ENCODE measurements around the gene RCAN3. TPM values are rescaled to one million over a fixed set of nuclear protein-coding genes. Genes with fewer than 3 reads are reported as not detected.

RCAN3 gene
- total and polyA plus RNA-seq, 9 of the 15 experiments (the other 6 are each of a cell fraction or from before 2014, with no cell fraction given) = 0.10 to 1.4 (median 0.43) TPM

DNA sequence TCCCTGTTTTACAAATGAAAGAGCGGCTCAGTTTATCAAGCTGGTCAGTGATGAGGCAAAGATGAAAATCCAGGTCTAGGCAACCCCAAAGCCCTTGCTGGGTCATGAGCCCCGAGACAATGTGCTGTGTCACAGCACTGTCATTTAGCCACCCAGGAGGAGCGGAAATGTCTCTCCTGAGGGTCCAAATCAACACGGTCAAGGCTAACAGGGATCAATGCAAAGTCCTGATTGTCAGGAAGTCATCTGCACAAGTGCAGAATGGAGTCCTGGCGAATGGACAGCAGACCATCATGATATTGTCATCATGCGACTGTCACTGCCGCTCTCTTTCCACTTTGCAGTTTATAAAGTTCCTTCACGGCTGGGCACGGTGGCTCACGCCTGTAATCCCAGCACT is 83.5 kb downstream of the RCAN3 start (continued):
- no peak for TF ChIP-seq JUND (IDR thresholded peaks at IDR 0.05; ENCODE audit: borderline replicate concordance, low read depth, low read length)
- 0 out of 3 replicates have a peak, but pooled peaks have one; percentile 26 for TF ChIP-seq JUND (tag; IDR thresholded peaks at IDR 0.05; ENCODE audit: borderline replicate concordance, low read depth, low read length)
- TF ChIP-seq MAFG (tag; conservative IDR thresholded peaks at IDR 0.05) = peak; percentile 85
- peak; percentile 29; the same call in 1 of the 2 replicates for TF ChIP-seq SMARCA4 (IDR thresholded peaks at IDR 0.05)
- peak; percentile 76 for TF ChIP-seq ZNF316 (IDR thresholded peaks at IDR 0.05)
- no peak for TF ChIP-seq PHF8 (IDR thresholded peaks at IDR 0.05; ENCODE audit: borderline replicate concordance, low read length)
- TF ChIP-seq NFE2 (IDR thresholded peaks at IDR 0.05; ENCODE audit: low read depth) = peak; percentile 72
- peak; percentile 8; the same call in 1 of the 2 replicates for TF ChIP-seq BHLHE40 (IDR thresholded peaks at IDR 0.05; ENCODE audit: low read length)
- no peak for TF ChIP-seq TCF7L2 (IDR thresholded peaks at IDR 0.05; ENCODE audit: low read depth, low read length)

DNA sequence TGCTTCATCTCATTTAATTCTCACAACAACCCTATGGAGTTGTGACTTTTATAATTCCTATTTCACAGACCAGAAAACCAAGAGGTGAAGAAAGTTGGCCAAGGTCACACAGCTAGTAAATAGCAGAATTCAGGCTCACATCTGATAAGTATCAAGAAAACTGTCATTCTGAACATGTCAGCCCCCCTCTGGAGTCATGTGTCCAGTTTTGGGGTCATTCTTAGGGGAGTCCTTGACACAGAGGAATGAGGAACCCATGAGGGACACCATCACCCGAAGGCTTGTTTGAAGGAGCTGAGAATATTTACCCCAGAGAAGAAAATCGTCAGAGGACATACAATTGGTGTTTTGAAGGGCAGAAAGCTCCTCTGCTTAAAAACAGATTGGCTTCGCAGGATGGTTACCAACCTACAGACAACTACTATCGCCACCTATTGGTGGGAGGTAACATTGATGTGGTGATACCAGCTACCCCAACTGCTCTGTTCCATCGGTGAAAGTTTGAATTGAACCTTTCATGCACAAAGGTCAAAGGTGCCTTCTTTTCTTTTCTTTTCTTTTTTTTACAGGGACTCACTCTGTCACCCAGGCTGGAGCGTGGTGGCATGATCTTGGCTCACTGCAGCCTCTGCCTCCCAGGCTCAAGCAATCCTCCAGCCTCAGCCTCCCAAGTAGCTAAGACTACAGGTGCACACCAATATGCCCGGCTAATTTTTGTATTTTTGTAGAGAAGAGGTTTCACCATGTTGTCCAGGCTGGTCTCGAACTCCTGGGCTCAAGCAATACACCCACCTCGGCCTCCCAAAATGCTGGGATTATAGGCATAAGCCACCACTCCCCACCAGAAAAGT is 84.6 kb downstream of the RCAN3 start:
- POLR2A ChIA-PET = interaction anchor here (0.7 to 1.3 kb wide), 6 partner anchors 9 to 52 kb away, joined by 3 to 7 read pairs (median 4); no protein-coding TSS in a partner anchor
- H4K20me1 ChIP-seq (replicated peaks; ENCODE audit: control insufficient read depth, insufficient read depth, low read length) = no peaks in the 10 kb centered on the region; the same call in 1 of the 2 replicates
- TF ChIP-seq ZNF586 (CRISPR knock-in tag; conservative IDR thresholded peaks at IDR 0.05) (no peak), GATAD2A (IDR thresholded peaks at IDR 0.05) (no peak), DACH1 (IDR thresholded peaks at IDR 0.05; ENCODE audit: partially characterized antibody) (no peak)
- TF ChIP-seq, protein P1, sequence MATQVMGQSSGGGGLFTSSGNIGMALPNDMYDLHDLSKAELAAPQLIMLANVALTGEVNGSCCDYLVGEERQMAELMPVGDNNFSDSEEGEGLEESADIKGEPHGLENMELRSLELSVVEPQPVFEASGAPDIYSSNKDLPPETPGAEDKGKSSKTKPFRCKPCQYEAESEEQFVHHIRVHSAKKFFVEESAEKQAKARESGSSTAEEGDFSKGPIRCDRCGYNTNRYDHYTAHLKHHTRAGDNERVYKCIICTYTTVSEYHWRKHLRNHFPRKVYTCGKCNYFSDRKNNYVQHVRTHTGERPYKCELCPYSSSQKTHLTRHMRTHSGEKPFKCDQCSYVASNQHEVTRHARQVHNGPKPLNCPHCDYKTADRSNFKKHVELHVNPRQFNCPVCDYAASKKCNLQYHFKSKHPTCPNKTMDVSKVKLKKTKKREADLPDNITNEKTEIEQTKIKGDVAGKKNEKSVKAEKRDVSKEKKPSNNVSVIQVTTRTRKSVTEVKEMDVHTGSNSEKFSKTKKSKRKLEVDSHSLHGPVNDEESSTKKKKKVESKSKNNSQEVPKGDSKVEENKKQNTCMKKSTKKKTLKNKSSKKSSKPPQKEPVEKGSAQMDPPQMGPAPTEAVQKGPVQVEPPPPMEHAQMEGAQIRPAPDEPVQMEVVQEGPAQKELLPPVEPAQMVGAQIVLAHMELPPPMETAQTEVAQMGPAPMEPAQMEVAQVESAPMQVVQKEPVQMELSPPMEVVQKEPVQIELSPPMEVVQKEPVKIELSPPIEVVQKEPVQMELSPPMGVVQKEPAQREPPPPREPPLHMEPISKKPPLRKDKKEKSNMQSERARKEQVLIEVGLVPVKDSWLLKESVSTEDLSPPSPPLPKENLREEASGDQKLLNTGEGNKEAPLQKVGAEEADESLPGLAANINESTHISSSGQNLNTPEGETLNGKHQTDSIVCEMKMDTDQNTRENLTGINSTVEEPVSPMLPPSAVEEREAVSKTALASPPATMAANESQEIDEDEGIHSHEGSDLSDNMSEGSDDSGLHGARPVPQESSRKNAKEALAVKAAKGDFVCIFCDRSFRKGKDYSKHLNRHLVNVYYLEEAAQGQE (IDR thresholded peaks at IDR 0.05; ENCODE audit: borderline replicate concordance) = peak; percentile 31; the same call in 1 of the 2 replicates
- TF ChIP-seq, protein P1 (CRISPR knock-in tag; IDR thresholded peaks at IDR 0.05; ENCODE audit: low read depth) = no peak

More for the DNA sequence above, 84.6 kb downstream of the RCAN3 start:
- intact Hi-C loops (cut with micrococcal nuclease) (loop anchor here (5.0 kb wide), 1 partner anchor 50 kb away; no protein-coding TSS in a partner anchor), in situ Hi-C loops (cut with MboI) (no loop called here)
- peak overlapping the region; percentile 39 for H3K4me2 ChIP-seq (ENCODE audit: insufficient read depth, low read length)
- ATAC-seq (peak; percentile 88), FAIRE-seq (peak; percentile 95), DNase-seq (ENCODE audit: extremely low read depth in 1 of 4, low spot score in 3 of 4) (peak; percentile 68 to 78 (median 72))
- H3K36me3 ChIP-seq (ENCODE audit: control insufficient read depth, insufficient read depth, low read length) = no peaks in the 10 kb centered on the region
- no peak overlapping the region for H3K4me3 ChIP-seq
- H3K79me2 ChIP-seq (ENCODE audit: control insufficient read depth, insufficient read depth, low read length) = no peaks in the 10 kb centered on the region
- H2AFZ ChIP-seq (ENCODE audit: low read depth, low read length) = peak overlapping the region; percentile 75
- no peaks in the 10 kb centered on the region for H3K9me1 ChIP-seq (ENCODE audit: control insufficient read depth, insufficient read depth, low read length)
- H3K27ac ChIP-seq (ENCODE audit: extremely low read depth, low read depth, low read length) = no peak overlapping the region
- peaks cover 14 to 16% of the 10 kb centered on the region in 2 experiments; a peak in 4 of 5 replicates for H3K4me1 ChIP-seq (replicated peaks in 1 of 2; ENCODE audit: control insufficient read depth in 2 of 2, insufficient read depth in 2 of 2, low read length in 2 of 2)
- BruUV-seq (replicated peaks) = no TSS peak
- CTCF ChIA-PET (ENCODE audit: low intra/inter-chr PET ratio) = interaction anchor here (0.6 kb wide), 1 partner anchor 192 kb away, joined by 4 read pairs; no protein-coding TSS in a partner anchor
- peaks cover 32 to 60% of the 10 kb centered on the region in 2 experiments; a peak in 4 of 5 replicates for H3K27me3 ChIP-seq (ENCODE audit: control insufficient read depth in 2 of 2, insufficient read depth in 2 of 2, low read length in 2 of 2)
- H3K9ac ChIP-seq (ENCODE audit: insufficient read depth in 1 of 2, low read depth in 2 of 2, low read length in 2 of 2) = no peak overlapping the region
- 2% methylated on average over 9 of the region's 9 CpGs for WGBS (ENCODE audit: insufficient coverage, low coverage, missing lambda C conversion rate)
- no peaks in the 10 kb centered on the region for H3K9me3 ChIP-seq (replicated peaks; ENCODE audit: control insufficient read depth, insufficient read depth, low read depth, low read length)

Data from K562 (cell line).